A549 (cell line): ENCODE measurements around the gene TMEM51.

ENCODE experiments used
- EP300 ChIP-seq, 2 experiments: fragments of >200 bp; sonication (Bioruptor Twin); formaldehyde crosslinking; IDR thresholded peaks; 2 replicates in 1 of 2; 3 replicates in 1 of 2; pipeline ENCODE4 v1.6.1; 2016 to 2017
- NPAS2 ChIP-seq: fragments of 250-450 bp; sonication (Bioruptor Pico); IDR thresholded peaks from 2 replicates; pipeline ENCODE4 v1.8.0; 2022; ENCODE audit warnings: mild to moderate bottlenecking, moderate library complexity, borderline replicate concordance
- ZFP36 ChIP-seq: fragments of 450-650 bp; IDR thresholded peaks from 2 replicates; pipeline ENCODE4 v1.6.1; 2014; ENCODE audit warnings: borderline replicate concordance; ENCODE audit not compliant: partially characterized antibody
- TF ChIP-seq, protein P1 (sequence below): IDR thresholded peaks from 2 replicates; pipeline ENCODE4 v1.6.1; 2012
- TF ChIP-seq, protein P2 (sequence below): fragments of >200 bp; sonication (Bioruptor Twin); formaldehyde crosslinking; IDR thresholded peaks from 3 replicates; pipeline ENCODE4 v1.5.1; 2016
- TF ChIP-seq, protein P3 (sequence below): fragments of 250-450 bp; sonication (Bioruptor Pico); IDR thresholded peaks from 2 replicates; pipeline ENCODE4 v1.5.0; 2021; ENCODE audit warnings: mild to moderate bottlenecking, moderate library complexity, borderline replicate concordance

DNA sequence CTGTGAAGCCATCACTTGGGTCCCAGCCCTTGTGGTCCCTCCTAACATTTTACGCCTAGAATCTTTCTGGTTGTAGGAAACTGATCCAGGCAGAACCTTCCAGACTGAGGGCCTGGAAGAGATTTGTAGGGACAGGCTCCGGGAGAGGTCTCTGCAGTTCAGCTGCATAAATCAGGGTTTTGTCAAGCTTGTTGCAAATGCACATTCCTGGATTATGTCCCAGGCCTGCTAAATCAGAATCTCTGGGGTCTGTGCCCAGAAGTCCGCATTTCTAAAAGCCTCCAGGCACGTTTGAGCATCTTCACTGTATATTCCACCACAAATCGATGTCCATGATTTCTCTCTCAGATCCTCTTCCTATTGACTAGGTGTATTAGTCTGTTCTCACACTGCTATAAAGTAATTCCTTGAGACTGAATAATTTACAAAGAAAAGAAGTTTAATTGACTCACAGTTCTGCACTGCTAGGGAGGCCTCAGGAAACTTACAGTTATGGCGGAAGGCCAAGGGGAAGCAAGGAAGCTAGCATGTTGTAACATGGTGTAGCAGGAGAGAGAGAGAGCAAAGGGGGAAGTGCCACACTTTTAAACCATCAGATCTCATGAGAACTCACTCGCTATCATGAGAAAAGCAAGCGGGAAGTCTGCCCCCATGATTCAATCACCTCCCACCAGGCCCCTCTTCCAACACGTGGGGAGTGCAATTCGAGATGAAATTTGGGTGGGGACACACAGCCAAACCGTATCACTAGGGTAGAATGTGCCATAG is 92.2 kb downstream of the TMEM51 start:
- TF ChIP-seq EP300 (IDR thresholded peaks at IDR 0.05): no peak
- TF ChIP-seq, protein P1, sequence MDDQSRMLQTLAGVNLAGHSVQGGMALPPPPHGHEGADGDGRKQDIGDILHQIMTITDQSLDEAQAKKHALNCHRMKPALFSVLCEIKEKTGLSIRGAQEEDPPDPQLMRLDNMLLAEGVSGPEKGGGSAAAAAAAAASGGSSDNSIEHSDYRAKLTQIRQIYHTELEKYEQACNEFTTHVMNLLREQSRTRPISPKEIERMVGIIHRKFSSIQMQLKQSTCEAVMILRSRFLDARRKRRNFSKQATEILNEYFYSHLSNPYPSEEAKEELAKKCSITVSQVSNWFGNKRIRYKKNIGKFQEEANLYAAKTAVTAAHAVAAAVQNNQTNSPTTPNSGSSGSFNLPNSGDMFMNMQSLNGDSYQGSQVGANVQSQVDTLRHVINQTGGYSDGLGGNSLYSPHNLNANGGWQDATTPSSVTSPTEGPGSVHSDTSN: no peak
- TF ChIP-seq, protein P2, sequence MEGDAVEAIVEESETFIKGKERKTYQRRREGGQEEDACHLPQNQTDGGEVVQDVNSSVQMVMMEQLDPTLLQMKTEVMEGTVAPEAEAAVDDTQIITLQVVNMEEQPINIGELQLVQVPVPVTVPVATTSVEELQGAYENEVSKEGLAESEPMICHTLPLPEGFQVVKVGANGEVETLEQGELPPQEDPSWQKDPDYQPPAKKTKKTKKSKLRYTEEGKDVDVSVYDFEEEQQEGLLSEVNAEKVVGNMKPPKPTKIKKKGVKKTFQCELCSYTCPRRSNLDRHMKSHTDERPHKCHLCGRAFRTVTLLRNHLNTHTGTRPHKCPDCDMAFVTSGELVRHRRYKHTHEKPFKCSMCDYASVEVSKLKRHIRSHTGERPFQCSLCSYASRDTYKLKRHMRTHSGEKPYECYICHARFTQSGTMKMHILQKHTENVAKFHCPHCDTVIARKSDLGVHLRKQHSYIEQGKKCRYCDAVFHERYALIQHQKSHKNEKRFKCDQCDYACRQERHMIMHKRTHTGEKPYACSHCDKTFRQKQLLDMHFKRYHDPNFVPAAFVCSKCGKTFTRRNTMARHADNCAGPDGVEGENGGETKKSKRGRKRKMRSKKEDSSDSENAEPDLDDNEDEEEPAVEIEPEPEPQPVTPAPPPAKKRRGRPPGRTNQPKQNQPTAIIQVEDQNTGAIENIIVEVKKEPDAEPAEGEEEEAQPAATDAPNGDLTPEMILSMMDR: no peak
- TF ChIP-seq NPAS2 (CRISPR knock-in tag): no peak
- TF ChIP-seq ZFP36: no peak
- TF ChIP-seq, protein P3, sequence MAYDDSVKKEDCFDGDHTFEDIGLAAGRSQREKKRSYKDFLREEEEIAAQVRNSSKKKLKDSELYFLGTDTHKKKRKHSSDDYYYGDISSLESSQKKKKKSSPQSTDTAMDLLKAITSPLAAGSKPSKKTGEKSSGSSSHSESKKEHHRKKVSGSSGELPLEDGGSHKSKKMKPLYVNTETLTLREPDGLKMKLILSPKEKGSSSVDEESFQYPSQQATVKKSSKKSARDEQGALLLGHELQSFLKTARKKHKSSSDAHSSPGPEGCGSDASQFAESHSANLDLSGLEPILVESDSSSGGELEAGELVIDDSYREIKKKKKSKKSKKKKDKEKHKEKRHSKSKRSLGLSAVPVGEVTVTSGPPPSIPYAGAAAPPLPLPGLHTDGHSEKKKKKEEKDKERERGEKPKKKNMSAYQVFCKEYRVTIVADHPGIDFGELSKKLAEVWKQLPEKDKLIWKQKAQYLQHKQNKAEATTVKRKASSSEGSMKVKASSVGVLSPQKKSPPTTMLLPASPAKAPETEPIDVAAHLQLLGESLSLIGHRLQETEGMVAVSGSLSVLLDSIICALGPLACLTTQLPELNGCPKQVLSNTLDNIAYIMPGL (CRISPR knock-in tag): no peak
